HepG2 (cell line): ENCODE data around the gene CD79A. TPM values are rescaled to one million over a fixed set of nuclear protein-coding genes. Genes with fewer than 3 reads are reported as not detected.

Experiments used
- ETS1 ChIP-seq: sonication (generic); formaldehyde crosslinking; IDR thresholded peaks from 2 replicates; pipeline ENCODE4 v1.4.0; 2020; ENCODE audit warnings: missing genetic modification reagents
- FOXA3 ChIP-seq: IDR thresholded peaks from 2 replicates; pipeline ENCODE4 v1.6.1; 2016; ENCODE audit warnings: missing genetic modification reagents, missing compliant biosample characterization
- GRHL1 ChIP-seq: sonication (generic); formaldehyde crosslinking; conservative IDR thresholded peaks from 2 replicates; pipeline ENCODE4 v1.8.0; 2022; ENCODE audit warnings: missing genetic modification reagents
- GTF2F1 ChIP-seq: fragments of 150-350 bp; IDR thresholded peaks from 2 replicates; pipeline ENCODE4 v1.6.1; 2014; ENCODE audit warnings: low read length
- HOXA5 ChIP-seq: sonication (generic); formaldehyde crosslinking; IDR thresholded peaks from 2 replicates; pipeline ENCODE4 v1.4.0; 2020; ENCODE audit warnings: missing genetic modification reagents
- HOXA9 ChIP-seq: sonication (generic); formaldehyde crosslinking; IDR thresholded peaks from 2 replicates; pipeline ENCODE4 v1.8.1; 2022; ENCODE audit warnings: missing genetic modification reagents, mild to moderate bottlenecking, moderate library complexity, borderline replicate concordance
- JARID2 ChIP-seq: sonication (generic); formaldehyde crosslinking; IDR thresholded peaks from 2 replicates; pipeline ENCODE4 v1.8.1; 2023; ENCODE audit warnings: missing genetic modification reagents, inconsistent platforms; ENCODE audit not compliant: insufficient replicate concordance
- KDM2A ChIP-seq: sonication (generic); formaldehyde crosslinking; IDR thresholded peaks from 2 replicates; pipeline ENCODE4 v1.4.0; 2020; ENCODE audit warnings: low read depth, missing genetic modification reagents, borderline replicate concordance
- MAF1 ChIP-seq: sonication (generic); formaldehyde crosslinking; IDR thresholded peaks from 2 replicates; pipeline ENCODE4 v1.5.0; 2020; ENCODE audit warnings: missing genetic modification reagents, borderline replicate concordance
- MAFF ChIP-seq: IDR thresholded peaks from 2 replicates; pipeline ENCODE4 v1.6.1; 2011; ENCODE audit warnings: low read depth, low read length, improper control_type of control experiment
- MXD3 ChIP-seq: IDR thresholded peaks from 2 replicates; pipeline ENCODE4 v1.6.1; 2016; ENCODE audit warnings: mild to moderate bottlenecking, missing biosample characterization, missing genetic modification reagents
- RAD21 ChIP-seq: fragments of 450-650 bp; formaldehyde crosslinking; IDR thresholded peaks from 2 replicates; pipeline ENCODE4 v1.5.0; 2020; ENCODE audit warnings: mild to moderate bottlenecking
- TAF1 ChIP-seq: sonication (generic); formaldehyde crosslinking; IDR thresholded peaks from 2 replicates; pipeline ENCODE4 v1.4.0; 2020; ENCODE audit warnings: missing genetic modification reagents
- TBP ChIP-seq: sonication (generic); formaldehyde crosslinking; IDR thresholded peaks from 2 replicates; pipeline ENCODE4 v1.5.0; 2020; ENCODE audit warnings: missing genetic modification reagents
- TBX3 ChIP-seq: fragments of 450-650 bp; IDR thresholded peaks from 2 replicates; pipeline ENCODE4 v1.6.1; 2017; ENCODE audit warnings: antibody characterized with exemption, mild to moderate bottlenecking, inconsistent platforms, borderline replicate concordance
- TCF7L2 ChIP-seq: IDR thresholded peaks from 2 replicates; pipeline ENCODE4 v1.6.1; 2011; ENCODE audit warnings: mild to moderate bottlenecking, low read depth, low read length, moderate library complexity
- ZBTB14 ChIP-seq: sonication (generic); formaldehyde crosslinking; IDR thresholded peaks from 2 replicates; pipeline ENCODE4 v1.4.0; 2020; ENCODE audit warnings: missing genetic modification reagents
- ZBTB37 ChIP-seq: sonication (generic); formaldehyde crosslinking; IDR thresholded peaks from 2 replicates; pipeline ENCODE4 v1.4.0; 2020; ENCODE audit warnings: mild to moderate bottlenecking, missing genetic modification reagents
- ZNF101 ChIP-seq: sonication (generic); formaldehyde crosslinking; IDR thresholded peaks from 2 replicates; pipeline ENCODE4 v1.4.0; 2020; ENCODE audit warnings: mild to moderate bottlenecking, low read depth, missing genetic modification reagents, borderline replicate concordance
- ZNF160 ChIP-seq: sonication (generic); formaldehyde crosslinking; IDR thresholded peaks from 2 replicates; pipeline ENCODE4 v1.8.0; 2022; ENCODE audit warnings: mild to moderate bottlenecking, inconsistent platforms, missing genetic modification reagents
- ZNF333 ChIP-seq: sonication (generic); formaldehyde crosslinking; IDR thresholded peaks from 2 replicates; pipeline ENCODE4 v1.4.0; 2020; ENCODE audit warnings: mild to moderate bottlenecking, missing genetic modification reagents, borderline replicate concordance
- ZNF513 ChIP-seq: sonication (generic); formaldehyde crosslinking; conservative IDR thresholded peaks from 2 replicates; pipeline ENCODE4 v1.5.0; 2020; ENCODE audit warnings: missing genetic modification reagents
- ZNF747 ChIP-seq: sonication (generic); formaldehyde crosslinking; IDR thresholded peaks from 2 replicates; pipeline ENCODE4 v1.8.1; 2023; ENCODE audit warnings: missing genetic modification reagents, mild to moderate bottlenecking, borderline replicate concordance
- polyA plus RNA-seq, 8 experiments: library from polyadenylated mRNA; depleted of rRNA in 3 of 8; stranded (reverse) in 7 of 8; unstranded in 1 of 8; fragments of >200 nt; fragmentation: Illumina TruSeq in 4 of 8; extraction: Trizol in 4 of 8; gene quantifications; 2 replicates each; pipeline versions ENCODE4 v1.2.1 to v1.2.3, GENCODE V29; 2011 to 2016; ENCODE audit warnings: low read depth in 4 of 8, missing spikeins in 1 of 8, mixed read lengths in 1 of 8; ENCODE audit not compliant: insufficient read depth in 1 of 8
- total RNA-seq, 5 experiments: library from RNA; depleted of rRNA; stranded (reverse); fragments of >200 nt; fragmentation: Illumina TruSeq; extraction: Trizol; gene quantifications; 2 replicates each; pipeline ENCODE4 v1.2.3, GENCODE V29; 2016; ENCODE audit warnings: low read depth in 1 of 5

Gene CD79A
- total and polyA plus RNA-seq, 2 of the 13 experiments (the other 11 are each of a cell fraction or from before 2014, with no cell fraction given): 0.24 to 0.33 TPM

GRCh38 chr19:41887711-41888382, 10.8 kb downstream of the CD79A start (continued):
- TF ChIP-seq TCF7L2: no peak
- no peak for TF ChIP-seq MAFF
- TF ChIP-seq ZNF160 (CRISPR knock-in tag): no peak
- TF ChIP-seq ZNF333: no peak
- TF ChIP-seq TAF1: no peak
- no peak for TF ChIP-seq TBP (CRISPR knock-in tag)
- no peak for TF ChIP-seq MAF1 (CRISPR knock-in tag)
- peak; percentile 82 for TF ChIP-seq RAD21 (CRISPR knock-in tag)
- peak; percentile 96 for TF ChIP-seq FOXA3 (CRISPR knock-in tag)
- TF ChIP-seq ZNF747: peak; percentile 77; the same call in 1 of the 2 replicates
- TF ChIP-seq ZNF513 (CRISPR knock-in tag): no peak
- peak; percentile 70; the same call in 1 of the 2 replicates for TF ChIP-seq KDM2A (CRISPR knock-in tag)
- TF ChIP-seq TBX3: peak; percentile 98
- TF ChIP-seq JARID2: no peak
- TF ChIP-seq ETS1 (CRISPR knock-in tag): no peak
- TF ChIP-seq ZBTB14 (CRISPR knock-in tag): no peak
- TF ChIP-seq HOXA9 (CRISPR knock-in tag): no peak
- no peak for TF ChIP-seq MXD3 (CRISPR knock-in tag)
- TF ChIP-seq GTF2F1: no peak
- no peak for TF ChIP-seq ZNF101 (CRISPR knock-in tag)
- no peak for TF ChIP-seq ZBTB37
- no peak for TF ChIP-seq GRHL1
- TF ChIP-seq HOXA5 (CRISPR knock-in tag): no peak
